WTC11 (cell line): ENCODE results near the gene INPP4B.

Source experiments
- ZNF263 ChIP-seq: sonication (generic); formaldehyde crosslinking; IDR thresholded peaks from 2 replicates; pipeline ENCODE4 v1.8.1; 2022; ENCODE audit warnings: low read depth, mild to moderate bottlenecking, moderate library complexity, missing genetic modification reagents
- TF ChIP-seq, protein P1 (sequence below): fragments of 250-450 bp; sonication (Bioruptor Pico); IDR thresholded peaks from 2 replicates; pipeline ENCODE4 v2.1.2; 2022; ENCODE audit warnings: mild to moderate bottlenecking, moderate library complexity
- TF ChIP-seq, protein P2 (sequence below): sonication (generic); formaldehyde crosslinking; IDR thresholded peaks from 2 replicates; pipeline ENCODE4 v1.8.0; 2023; ENCODE audit warnings: missing genetic modification reagents, mild to moderate bottlenecking, borderline replicate concordance
- TF ChIP-seq, protein P3 (sequence below): sonication (generic); formaldehyde crosslinking; IDR thresholded peaks from 2 replicates; pipeline ENCODE4 v1.8.0; 2023; ENCODE audit warnings: missing genetic modification reagents
- TF ChIP-seq, protein P4 (sequence below): sonication (generic); formaldehyde crosslinking; IDR thresholded peaks from 2 replicates; pipeline ENCODE4 v1.8.0; 2022; ENCODE audit warnings: mild to moderate bottlenecking, missing genetic modification reagents
- TF ChIP-seq, protein P5 (sequence below): sonication (generic); formaldehyde crosslinking; IDR thresholded peaks from 2 replicates; pipeline ENCODE4 v1.8.0; 2022; ENCODE audit warnings: mild to moderate bottlenecking, missing genetic modification reagents

DNA sequence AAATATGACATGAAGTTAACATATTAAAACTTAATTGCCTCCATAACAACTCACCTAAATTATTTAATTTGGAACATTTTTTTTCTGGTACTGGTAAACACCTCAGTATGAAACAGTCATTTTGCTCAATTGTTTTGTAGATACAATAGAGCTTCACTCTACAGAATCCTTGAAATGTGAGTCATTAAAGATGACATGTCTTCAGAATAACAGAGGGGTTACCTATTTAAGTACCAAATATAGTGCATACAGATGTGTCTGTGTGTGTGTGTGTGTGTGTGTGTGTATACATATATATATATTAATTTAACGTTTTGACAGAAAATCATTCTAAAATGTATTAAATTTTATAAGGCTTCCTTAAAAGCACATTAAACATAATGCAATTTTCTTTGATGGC is 297.6 kb downstream of the INPP4B start:
- TF ChIP-seq, protein P1, sequence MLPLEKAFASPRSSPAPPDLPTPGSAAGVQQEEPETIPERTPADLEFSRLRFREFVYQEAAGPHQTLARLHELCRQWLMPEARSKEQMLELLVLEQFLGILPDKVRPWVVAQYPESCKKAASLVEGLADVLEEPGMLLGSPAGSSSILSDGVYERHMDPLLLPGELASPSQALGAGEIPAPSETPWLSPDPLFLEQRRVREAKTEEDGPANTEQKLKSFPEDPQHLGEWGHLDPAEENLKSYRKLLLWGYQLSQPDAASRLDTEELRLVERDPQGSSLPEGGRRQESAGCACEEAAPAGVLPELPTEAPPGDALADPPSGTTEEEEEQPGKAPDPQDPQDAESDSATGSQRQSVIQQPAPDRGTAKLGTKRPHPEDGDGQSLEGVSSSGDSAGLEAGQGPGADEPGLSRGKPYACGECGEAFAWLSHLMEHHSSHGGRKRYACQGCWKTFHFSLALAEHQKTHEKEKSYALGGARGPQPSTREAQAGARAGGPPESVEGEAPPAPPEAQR (CRISPR knock-in tag), result no peak
- TF ChIP-seq, protein P2, sequence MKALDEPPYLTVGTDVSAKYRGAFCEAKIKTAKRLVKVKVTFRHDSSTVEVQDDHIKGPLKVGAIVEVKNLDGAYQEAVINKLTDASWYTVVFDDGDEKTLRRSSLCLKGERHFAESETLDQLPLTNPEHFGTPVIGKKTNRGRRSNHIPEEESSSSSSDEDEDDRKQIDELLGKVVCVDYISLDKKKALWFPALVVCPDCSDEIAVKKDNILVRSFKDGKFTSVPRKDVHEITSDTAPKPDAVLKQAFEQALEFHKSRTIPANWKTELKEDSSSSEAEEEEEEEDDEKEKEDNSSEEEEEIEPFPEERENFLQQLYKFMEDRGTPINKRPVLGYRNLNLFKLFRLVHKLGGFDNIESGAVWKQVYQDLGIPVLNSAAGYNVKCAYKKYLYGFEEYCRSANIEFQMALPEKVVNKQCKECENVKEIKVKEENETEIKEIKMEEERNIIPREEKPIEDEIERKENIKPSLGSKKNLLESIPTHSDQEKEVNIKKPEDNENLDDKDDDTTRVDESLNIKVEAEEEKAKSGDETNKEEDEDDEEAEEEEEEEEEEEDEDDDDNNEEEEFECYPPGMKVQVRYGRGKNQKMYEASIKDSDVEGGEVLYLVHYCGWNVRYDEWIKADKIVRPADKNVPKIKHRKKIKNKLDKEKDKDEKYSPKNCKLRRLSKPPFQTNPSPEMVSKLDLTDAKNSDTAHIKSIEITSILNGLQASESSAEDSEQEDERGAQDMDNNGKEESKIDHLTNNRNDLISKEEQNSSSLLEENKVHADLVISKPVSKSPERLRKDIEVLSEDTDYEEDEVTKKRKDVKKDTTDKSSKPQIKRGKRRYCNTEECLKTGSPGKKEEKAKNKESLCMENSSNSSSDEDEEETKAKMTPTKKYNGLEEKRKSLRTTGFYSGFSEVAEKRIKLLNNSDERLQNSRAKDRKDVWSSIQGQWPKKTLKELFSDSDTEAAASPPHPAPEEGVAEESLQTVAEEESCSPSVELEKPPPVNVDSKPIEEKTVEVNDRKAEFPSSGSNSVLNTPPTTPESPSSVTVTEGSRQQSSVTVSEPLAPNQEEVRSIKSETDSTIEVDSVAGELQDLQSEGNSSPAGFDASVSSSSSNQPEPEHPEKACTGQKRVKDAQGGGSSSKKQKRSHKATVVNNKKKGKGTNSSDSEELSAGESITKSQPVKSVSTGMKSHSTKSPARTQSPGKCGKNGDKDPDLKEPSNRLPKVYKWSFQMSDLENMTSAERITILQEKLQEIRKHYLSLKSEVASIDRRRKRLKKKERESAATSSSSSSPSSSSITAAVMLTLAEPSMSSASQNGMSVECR (CRISPR knock-in tag), result no peak
- TF ChIP-seq, protein P3, sequence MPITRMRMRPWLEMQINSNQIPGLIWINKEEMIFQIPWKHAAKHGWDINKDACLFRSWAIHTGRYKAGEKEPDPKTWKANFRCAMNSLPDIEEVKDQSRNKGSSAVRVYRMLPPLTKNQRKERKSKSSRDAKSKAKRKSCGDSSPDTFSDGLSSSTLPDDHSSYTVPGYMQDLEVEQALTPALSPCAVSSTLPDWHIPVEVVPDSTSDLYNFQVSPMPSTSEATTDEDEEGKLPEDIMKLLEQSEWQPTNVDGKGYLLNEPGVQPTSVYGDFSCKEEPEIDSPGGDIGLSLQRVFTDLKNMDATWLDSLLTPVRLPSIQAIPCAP, result no peak
- TF ChIP-seq, protein P4, sequence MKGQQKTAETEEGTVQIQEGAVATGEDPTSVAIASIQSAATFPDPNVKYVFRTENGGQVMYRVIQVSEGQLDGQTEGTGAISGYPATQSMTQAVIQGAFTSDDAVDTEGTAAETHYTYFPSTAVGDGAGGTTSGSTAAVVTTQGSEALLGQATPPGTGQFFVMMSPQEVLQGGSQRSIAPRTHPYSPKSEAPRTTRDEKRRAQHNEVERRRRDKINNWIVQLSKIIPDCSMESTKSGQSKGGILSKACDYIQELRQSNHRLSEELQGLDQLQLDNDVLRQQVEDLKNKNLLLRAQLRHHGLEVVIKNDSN, result no peak
- TF ChIP-seq, protein P5, sequence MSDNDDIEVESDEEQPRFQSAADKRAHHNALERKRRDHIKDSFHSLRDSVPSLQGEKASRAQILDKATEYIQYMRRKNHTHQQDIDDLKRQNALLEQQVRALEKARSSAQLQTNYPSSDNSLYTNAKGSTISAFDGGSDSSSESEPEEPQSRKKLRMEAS (CRISPR knock-in tag), result no peak
- TF ChIP-seq ZNF263 (CRISPR knock-in tag), result no peak
